Measurements from ENCODE around the gene ELK4.
A peak's percentile ranks its signal among the peaks of the same experiment; 100 is the strongest.
"Not testable (repeated sequence)": the region's sequence is repeated elsewhere in the genome, so short reads cannot be mapped to it uniquely, and the experiment has no call there.

ELK4 gene

GRCh38 chr1:205664399-205665017 lies 32.7 kb upstream of the ELK4 start:
- DNase-seq: no peak

DNA sequence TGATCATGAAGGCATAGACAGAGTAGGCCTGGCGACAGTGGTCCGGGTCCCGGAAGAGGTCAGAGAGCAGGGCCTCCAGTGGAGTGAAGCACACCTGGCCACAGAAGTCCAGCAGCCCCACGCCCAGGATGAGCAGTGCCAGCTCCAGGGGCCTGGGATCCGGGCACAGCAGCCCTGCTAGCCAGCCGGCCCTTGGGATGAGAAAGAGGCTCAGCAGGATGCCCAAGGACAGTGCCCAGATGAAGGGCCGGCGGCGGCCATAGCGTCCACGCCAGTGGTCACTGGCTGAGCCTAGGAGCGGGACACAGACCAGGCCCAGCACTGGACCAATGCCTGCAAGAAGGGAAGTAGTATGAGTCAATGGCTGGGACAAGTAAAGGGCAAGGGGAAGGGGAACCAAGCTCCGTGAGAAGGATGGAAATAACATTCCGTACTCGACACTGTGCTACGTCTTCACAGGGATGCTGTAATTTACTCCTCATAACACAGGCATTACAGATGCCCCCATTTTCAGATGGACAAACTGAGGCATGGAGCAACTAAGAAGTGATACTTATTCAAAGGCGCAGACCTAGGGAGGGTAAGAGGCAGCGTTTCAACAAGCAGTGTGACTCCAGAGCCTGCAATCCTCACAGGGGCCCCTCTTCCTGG lies 31.6 kb upstream of the ELK4 start:
- no peak for DNase-seq

GRCh38 chr1:205662791-205663190 lies 31.0 kb upstream of the ELK4 start:
- no peak for DNase-seq

- no peak for DNase-seq
Observed at GRCh38 chr1:205662135-205662738, 30.4 kb upstream of the ELK4 start.

DNA sequence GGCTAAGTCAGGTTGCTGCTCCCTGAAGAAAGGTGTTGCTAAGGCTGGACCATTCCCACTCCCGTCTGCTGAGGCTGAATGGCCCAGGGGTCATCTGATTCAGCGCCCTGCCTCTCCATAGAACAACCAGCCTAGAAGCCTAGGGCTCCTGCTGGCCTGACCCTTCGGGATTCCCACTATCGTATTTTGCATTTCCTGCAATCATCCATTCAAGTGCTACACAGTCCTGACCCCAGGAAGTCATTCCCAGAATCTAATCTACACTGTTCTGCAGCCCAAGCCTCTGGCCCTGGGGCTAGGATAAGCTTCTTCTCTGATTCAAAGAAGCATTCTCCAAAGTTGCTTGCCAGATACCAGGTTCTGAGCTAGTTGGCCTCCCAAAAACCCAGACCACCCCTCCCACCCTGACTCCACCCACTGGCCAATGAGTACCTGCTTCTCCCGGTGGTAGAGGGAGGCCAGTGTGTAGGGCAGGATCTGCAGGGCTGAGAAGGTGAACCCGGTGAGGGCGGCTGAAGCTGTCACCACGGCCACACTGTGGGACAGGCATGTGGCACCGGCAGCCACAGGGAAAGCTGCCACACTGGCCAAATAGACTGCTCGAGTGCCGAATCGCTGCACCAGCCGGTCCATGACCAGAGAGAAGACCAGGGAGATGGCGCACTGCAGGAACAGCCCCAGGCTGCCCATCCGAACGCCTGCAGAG lies 29.8 kb upstream of the ELK4 start:
- no peak for DNase-seq

DNA sequence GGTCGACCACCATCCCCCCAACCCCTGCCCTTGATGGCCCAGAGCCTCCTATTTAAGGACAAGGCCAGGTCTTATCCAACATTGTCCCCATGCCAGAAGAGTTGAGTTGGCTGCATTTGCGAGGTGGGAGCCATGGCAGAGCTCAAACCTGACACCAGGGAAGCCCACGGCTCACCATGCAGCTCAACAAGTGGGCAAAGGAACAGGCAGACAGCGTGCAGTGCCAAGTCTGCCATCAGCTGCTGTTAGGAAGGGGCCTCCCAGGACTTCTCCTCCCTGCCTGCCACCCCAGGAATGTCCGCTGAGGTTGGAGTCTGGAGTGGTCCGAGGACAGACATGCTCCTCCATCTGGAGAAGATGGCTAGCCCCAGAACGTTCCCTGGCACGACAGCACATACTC lies 28.6 kb upstream of the ELK4 start:
- no peak for DNase-seq

DNA sequence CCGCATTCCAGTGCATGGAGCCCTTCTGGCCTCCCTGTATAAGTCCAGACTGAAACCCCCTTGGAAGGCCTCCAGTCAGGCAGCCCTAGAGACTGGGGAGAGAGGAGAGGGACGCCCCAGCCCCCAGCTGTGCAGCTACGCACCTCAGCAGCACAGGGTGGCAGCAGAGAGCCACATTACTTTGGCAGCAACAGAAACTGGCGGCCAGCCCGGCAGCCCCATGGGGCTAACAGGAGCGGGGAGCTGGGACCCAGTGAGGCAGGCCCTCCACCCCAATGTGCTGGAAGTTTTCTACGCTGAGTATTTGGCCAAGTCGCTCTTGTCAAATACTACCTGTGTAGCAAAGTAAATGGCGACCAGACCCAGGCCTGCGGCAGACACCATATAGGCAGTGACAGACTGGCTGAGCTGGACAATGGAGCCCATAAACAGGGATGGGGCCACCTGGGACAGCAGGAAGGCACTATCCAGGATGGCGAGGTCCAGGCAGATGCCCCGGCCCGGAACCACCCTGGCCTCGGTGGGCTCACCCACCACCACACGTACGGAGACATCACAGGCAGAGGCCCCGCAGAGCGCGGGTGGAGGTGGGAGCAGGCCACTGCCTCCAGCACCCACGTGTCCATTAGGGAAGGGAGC lies 27.3 kb upstream of the ELK4 start:
- DNase-seq: peak; percentile 86

DNA sequence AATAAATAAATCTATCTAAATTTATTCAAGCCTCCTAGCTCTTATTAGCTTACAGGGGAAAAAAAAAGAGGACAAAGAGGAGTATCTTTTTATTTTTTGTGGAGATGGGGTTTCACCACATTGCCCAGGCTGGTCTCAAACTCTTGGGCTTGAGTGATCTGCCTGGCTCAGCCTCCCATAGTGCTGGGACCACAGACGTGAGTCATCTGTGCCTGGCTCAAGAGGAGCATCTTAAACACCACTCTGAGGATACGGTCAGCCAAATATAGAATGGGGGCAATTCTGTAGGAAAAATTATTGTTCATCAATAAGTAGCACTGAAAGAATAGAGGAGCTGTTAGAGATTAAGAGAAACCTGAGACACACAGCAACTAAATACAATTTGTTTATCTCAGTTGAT lies 24.4 kb upstream of the ELK4 start:
- DNase-seq: no peak

- no peak for DNase-seq
Observed at GRCh38 chr1:205652984-205653383, 21.2 kb upstream of the ELK4 start.

DNA sequence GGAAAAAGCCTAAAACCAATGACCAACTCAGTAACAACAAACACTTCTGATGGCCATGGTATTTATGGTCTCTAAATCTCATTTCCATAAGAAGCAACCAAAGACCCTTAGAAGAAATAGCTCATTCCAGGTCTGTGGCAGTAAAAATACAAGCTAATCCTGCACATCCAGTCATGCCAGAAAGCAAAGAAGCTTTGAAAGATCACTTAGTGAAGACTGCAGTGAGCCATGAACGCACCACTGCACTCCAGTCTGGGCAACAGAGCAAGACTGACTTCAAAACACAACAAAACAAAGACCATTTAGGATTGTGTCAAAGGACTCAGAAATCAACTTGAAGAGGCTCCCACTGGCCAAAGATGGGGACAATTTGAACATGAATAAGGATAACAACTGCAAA lies 18.4 kb upstream of the ELK4 start:
- DNase-seq: no peak

DNA sequence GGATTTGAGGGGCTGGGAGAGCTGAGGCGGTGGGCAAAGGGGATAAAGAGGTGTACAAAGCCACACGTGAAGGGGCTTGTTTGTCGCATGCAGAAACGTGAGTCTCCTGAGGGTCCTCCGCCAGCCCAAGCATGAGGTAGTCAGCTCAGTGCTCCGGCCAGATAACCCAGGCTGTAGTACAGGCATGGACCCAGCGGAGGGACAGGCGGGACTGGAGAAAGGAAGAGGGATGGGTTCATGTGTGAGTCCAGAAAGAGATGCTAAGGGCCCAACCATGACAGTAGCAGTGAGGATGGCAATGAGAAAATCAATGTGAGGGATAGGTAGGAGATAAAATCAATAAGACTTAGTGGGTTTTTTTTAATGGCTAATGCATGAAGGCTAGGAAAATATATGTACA lies 13.7 kb upstream of the ELK4 start:
- DNase-seq: no peak

GRCh38 chr1:205642679-205643307 lies 11.0 kb upstream of the ELK4 start:
- no peak for DNase-seq

GRCh38 chr1:205639567-205639966 lies 7.8 kb upstream of the ELK4 start:
- DNase-seq: no peak

DNA sequence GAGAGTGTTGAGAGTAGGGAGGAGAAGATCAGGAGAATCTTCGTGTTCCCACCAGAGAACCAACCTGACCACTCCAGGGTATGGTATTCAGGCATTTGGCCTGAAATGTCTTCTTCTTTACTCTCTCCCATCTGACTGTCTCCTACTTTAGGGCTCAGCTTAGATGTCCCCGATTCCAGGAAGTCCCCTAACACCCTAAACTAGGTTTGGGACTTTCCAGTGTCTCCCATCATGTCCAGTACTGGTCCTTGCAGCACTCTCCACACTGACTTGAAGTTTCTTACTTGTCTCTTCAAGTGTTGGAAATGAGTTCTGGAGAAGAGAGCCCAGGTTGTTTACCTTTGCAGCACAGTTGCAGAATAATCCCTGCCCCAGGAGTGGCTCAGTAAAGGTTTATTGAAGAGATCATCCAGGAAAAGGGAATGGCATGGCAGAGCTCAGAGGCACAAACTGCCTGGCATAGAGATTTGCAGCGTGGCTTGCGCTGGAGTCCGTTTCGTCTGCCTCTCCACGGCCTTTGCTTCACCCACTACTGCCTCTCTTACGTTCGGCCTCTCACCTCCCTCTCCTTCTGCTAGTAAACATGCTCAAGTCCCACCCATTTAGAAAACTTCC lies 6.2 kb upstream of the ELK4 start:
- DNase-seq: no peak

- no peak for DNase-seq
Observed at GRCh38 chr1:205636732-205637131, 4.9 kb upstream of the ELK4 start.

GRCh38 chr1:205636138-205636530 lies 4.3 kb upstream of the ELK4 start:
- not testable (repeated sequence) for DNase-seq

DNA sequence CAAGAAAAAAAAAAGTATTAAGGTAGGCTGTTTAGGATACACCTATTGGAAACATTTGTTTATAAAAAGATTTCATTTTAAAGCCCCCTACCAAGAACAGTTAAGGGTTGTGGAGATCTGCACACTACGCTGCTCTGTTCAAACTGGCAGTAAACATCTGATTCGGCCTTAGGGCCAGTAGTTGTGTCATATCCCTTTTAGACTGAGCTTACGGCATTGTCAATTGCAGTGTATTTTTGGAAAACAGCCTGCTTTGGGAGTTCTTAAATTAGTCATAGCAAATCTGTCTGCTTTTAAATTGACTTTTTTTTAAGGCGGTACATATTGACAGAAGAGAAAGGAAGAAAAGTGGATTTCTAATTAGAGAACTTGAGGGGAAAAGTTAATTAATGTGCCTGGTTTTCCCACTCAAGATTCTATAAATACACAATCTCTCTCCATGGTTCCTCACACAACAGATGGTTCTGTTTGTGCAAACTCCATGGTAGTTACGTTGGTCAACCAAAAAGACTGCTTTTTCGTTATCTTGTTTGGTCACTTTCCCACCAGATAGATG lies 1.7 kb upstream of the ELK4 start:
- no peak for DNase-seq

DNA sequence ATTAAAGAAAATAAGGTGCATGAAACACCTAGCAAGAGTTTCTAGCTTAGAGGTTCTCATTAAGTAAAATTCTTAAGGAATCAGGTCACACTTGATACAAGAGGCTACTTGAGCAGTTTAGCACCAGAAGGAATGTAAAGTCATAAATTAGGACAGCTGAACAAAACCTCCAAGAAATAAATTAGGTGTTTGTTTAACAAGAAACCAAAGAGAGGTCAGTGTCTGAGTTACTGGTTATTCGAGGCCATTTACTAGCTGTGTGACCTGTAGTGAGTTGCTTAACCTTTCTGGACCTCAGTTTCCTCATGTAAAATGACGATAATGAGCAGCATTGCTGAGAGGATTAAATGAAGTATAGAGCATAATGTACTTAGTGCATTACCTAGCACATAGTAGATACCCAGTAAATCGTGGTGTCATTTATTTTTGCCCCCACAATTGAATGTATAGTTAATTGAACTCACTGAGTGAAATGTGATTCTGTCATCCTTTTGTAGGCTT lies 908 bp upstream of the ELK4 start:
- DNase-seq: no peak

GRCh38 chr1:205631010-205631767 lies 622 bp downstream of the ELK4 start:
- DNase-seq: peak; percentile 87

- no peak for DNase-seq
Observed at GRCh38 chr1:205630651-205631009, 1.2 kb downstream of the ELK4 start.

DNA sequence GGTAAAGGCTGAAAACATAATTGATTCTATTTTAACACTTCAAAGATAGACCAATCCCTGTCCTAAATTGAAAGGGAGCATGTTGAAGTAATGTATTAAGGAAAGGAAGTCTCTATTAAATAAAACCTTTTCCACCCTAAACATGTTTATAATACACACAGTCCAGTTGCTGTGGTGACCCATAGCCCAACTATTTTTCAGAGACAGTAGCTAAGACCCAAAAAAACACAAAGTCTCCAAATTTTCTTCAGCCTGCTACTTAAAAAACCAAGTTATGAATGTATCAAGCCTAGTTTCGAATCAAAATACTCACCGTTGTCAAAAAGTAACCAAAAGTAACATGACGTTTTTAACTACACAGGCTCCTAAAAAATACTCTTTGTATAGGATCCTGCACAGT lies 1.6 kb downstream of the ELK4 start:
- no peak for DNase-seq

Measured in activated CD8-positive, alpha-beta memory T cell treated with anti-CD3 and anti-CD28 coated beads, Interleukin-2, amount 50 U/mL, for 48 hours (primary cell).